Breast epithelium (tissue), 4 donors: ENCODE data around the gene KRCC1. TPM values are rescaled to one million over a fixed set of nuclear protein-coding genes. Genes with fewer than 3 reads are reported as not detected.

ENCODE experiments used
- DNase-seq, 2 donors: peaks; one replicate each; pipeline ENCODE4 v3.0.0-alpha.2; 2019; ENCODE audit warnings: low spot score in 2 of 2
- H3K27ac ChIP-seq, 2 donors: fragments of 200-600 bp; sonication (generic) in 1 of 2; one replicate each; pipeline ENCODE4 v1.5.1; 2016 to 2019; ENCODE audit warnings: mild to moderate bottlenecking in 1 of 2
- H3K27me3 ChIP-seq, 2 donors: fragments of 200-600 bp; sonication (generic) in 1 of 2; one replicate each; pipeline versions ENCODE4 v1.5.1 to v1.6.0; 2017 to 2019; ENCODE audit warnings: control low read depth in 1 of 2, mild to moderate bottlenecking in 1 of 2
- H3K36me3 ChIP-seq: fragments of 200-600 bp; one replicate; pipeline ENCODE4 v1.5.1; 2019
- H3K4me1 ChIP-seq, 2 donors: fragments of 200-600 bp; sonication (generic); one replicate each; pipeline ENCODE4 v1.5.1; 2016 to 2019; ENCODE audit warnings: control low read depth in 1 of 2
- H3K4me3 ChIP-seq, 3 donors: fragments of 200-600 bp; sonication (generic); 1 replicate in 2 of 3; 2 replicates in 1 of 3; pipeline ENCODE4 v1.5.1; 2016 to 2019; ENCODE audit warnings: mild to moderate bottlenecking in 3 of 3, moderate library complexity in 2 of 3
- H3K9me3 ChIP-seq, 2 donors: fragments of 200-600 bp; sonication (generic) in 1 of 2; one replicate each; pipeline ENCODE4 v1.5.1; 2016 to 2019; ENCODE audit warnings: control low read depth in 1 of 2
- POLR2A ChIP-seq: fragments of 450-650 bp; IDR thresholded peaks from one replicate; pipeline ENCODE4 v1.6.1; 2016; ENCODE audit warnings: antibody characterized with exemption, mild to moderate bottlenecking, moderate library complexity
- POLR2AphosphoS5 ChIP-seq, 3 donors: sonication (generic); formaldehyde crosslinking; IDR thresholded peaks; one replicate each; pipeline ENCODE4 v1.6.1; 2017; ENCODE audit warnings: antibody characterized with exemption in 3 of 3
- intact Hi-C: fragments of 100-400 bp; cut with DNase I; formaldehyde crosslinking; loops from one replicate; pipeline ENCODE4 v1.15.1; 2023; ENCODE audit warnings: low total_unique reads
- total RNA-seq, 3 donors: library from RNA; depleted of rRNA; stranded (reverse); fragments of >200 nt; gene quantifications; one replicate each; pipeline ENCODE4 v1.1.0, GENCODE V29; 2016
- TF ChIP-seq, protein P1 (sequence below), 3 donors: fragments of 450-650 bp; IDR thresholded peaks; one replicate each; pipeline ENCODE4 v1.5.1; 2016 to 2017; ENCODE audit warnings: antibody characterized with exemption in 3 of 3, mild to moderate bottlenecking in 3 of 3, moderate library complexity in 3 of 3

KRCC1 gene
- total RNA-seq, 3 donors from 2014 or later = 34.1 to 44.8 (median 39.2) TPM

DNA sequence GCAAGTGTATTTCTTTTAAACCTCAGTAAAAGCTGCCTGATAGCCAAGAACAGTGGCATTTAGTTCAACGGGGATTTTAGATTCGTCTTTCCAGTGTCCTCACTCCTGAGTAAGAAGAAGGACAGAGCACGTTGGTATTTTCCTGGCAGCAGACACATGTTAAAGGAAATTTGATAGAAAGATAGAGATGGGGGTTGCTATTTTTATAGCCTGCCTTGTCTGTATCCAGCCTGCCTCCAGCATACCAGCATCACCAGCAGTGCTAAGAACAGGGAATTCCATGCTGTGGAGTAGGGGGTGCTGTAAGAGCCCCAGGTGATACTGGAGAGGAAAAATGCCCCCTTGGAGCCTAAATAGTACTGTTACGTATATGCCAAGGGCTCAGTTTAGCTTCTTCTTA is 11.0 kb upstream of the KRCC1 start:
- H3K27me3 ChIP-seq = no peaks in the 10 kb centered on the region
- no peak for DNase-seq
- H3K4me3 ChIP-seq = no peak overlapping the region
- TF ChIP-seq, protein P1, sequence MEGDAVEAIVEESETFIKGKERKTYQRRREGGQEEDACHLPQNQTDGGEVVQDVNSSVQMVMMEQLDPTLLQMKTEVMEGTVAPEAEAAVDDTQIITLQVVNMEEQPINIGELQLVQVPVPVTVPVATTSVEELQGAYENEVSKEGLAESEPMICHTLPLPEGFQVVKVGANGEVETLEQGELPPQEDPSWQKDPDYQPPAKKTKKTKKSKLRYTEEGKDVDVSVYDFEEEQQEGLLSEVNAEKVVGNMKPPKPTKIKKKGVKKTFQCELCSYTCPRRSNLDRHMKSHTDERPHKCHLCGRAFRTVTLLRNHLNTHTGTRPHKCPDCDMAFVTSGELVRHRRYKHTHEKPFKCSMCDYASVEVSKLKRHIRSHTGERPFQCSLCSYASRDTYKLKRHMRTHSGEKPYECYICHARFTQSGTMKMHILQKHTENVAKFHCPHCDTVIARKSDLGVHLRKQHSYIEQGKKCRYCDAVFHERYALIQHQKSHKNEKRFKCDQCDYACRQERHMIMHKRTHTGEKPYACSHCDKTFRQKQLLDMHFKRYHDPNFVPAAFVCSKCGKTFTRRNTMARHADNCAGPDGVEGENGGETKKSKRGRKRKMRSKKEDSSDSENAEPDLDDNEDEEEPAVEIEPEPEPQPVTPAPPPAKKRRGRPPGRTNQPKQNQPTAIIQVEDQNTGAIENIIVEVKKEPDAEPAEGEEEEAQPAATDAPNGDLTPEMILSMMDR (IDR thresholded peaks at IDR 0.05) = no peak
- TF ChIP-seq POLR2AphosphoS5 (IDR thresholded peaks at IDR 0.05) (no peak), POLR2A (no peak)
- H3K9me3 ChIP-seq = no peaks in the 10 kb centered on the region
- intact Hi-C loops = no loop called here
- H3K27ac ChIP-seq = no peak overlapping the region
- H3K36me3 ChIP-seq = no peaks in the 10 kb centered on the region
- no peaks in the 10 kb centered on the region for H3K4me1 ChIP-seq

DNA sequence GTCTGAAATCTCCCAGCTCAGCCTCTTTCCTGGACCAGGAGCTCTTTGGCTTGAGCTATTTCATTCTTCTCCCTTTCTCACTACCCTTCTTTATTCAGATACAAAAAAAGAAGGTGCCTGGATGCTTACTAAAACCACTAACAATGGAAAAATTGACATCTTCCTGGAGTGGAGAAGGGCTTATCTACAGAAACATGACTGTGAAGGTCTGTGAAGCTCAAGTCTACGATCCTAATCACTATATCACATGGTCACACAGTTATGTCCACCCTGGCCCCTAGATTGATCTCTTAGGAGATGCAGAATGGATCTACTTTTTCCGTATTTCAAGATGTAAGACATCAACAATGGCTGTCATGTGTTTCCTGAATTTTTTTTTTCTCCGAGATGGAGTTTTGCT is 5.7 kb upstream of the KRCC1 start:
- Histone ChIP-seq H3K27me3 (no peaks in the 10 kb centered on the region), H3K4me1 (no peaks in the 10 kb centered on the region), H3K36me3 (no peaks in the 10 kb centered on the region), H3K4me3 (no peak overlapping the region), H3K27ac (no peak overlapping the region), H3K9me3 (no peaks in the 10 kb centered on the region)
- intact Hi-C loops = no loop called here
- TF ChIP-seq POLR2A (no peak), POLR2AphosphoS5 (IDR thresholded peaks at IDR 0.05) (no peak)
- TF ChIP-seq, protein P1 (IDR thresholded peaks at IDR 0.05) = no peak
- DNase-seq = no peak

DNA sequence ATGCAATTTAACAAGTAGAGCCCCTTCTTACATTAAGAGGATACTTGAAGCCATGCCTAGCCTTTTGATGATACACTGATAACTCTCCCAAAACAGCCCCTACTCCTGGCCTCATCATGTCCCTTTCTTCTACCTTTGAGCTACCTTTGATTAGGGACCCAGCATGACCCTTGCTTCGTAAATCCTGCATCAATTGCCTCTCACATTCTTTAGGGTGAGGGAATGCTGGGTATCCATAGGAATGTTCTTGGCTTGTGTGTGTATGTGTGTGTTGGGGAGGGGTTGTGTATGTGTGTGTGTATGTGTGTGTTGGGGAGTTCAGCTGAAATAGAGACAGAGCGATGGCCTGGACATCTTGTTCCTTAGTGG is 5.3 kb upstream of the KRCC1 start:
- Histone ChIP-seq H3K4me1 (no peaks in the 10 kb centered on the region), H3K27me3 (no peaks in the 10 kb centered on the region), H3K4me3 (no peak overlapping the region), H3K9me3 (no peaks in the 10 kb centered on the region), H3K27ac (no peak overlapping the region), H3K36me3 (no peaks in the 10 kb centered on the region)
- intact Hi-C loops = no loop called here
- no peak for DNase-seq
- no peak for TF ChIP-seq POLR2AphosphoS5 (IDR thresholded peaks at IDR 0.05)
- no peak for TF ChIP-seq POLR2A
- TF ChIP-seq, protein P1 (IDR thresholded peaks at IDR 0.05) = no peak

DNA sequence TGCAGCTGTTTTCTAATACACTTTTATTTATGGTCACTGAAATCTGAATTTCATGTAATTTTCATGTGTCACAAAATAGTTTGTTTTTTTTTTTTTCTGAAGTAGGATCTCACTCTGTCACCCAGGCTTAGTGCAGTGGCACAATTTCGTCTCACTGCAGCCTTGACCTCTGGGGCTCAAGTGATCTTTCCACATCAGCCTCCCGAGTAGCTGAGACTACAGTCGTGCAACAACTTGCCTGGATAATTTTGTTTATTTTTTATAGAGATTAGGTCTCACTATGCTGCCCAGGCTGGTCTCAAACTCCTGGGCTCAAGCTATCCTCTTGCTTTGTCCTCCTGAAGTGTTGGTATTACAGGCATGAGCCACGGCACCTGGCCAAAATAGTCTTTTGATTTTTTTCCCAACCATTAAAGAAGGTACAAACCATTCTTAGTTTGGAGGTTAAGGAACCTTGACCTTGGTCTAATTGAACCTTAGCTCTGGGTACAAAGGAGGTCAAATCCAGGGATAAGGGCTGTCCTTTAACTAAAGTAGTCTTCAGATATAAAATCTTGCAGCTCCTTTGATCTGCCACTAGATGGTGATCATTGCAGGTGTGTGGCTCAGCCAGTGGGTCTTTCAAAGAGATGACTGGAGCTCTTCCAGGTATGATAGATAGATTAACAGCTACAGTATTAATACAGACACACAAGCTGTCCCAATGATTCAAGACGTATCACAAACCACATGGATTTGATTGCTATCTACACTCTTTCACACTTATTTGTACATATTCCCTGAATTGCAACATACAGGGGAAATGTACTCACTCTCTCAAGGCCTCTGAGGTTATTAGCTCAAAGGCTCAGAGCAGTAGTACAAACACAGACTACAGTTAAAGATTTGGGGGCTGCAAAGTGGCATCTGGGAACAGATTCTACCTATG is 4.7 kb upstream of the KRCC1 start:
- Histone ChIP-seq H3K9me3 (no peaks in the 10 kb centered on the region), H3K4me3 (no peak overlapping the region), H3K27me3 (no peaks in the 10 kb centered on the region), H3K27ac (no peak overlapping the region), H3K4me1 (no peaks in the 10 kb centered on the region), H3K36me3 (no peaks in the 10 kb centered on the region)
- intact Hi-C loops = loop anchor here (2.0 kb wide), 1 partner anchor 103 kb away; no protein-coding TSS in a partner anchor
- TF ChIP-seq, protein P1 (IDR thresholded peaks at IDR 0.05) = peak; percentile 41 to 71 (median 67)
- no peak for TF ChIP-seq POLR2AphosphoS5 (IDR thresholded peaks at IDR 0.05)
- no peak for TF ChIP-seq POLR2A
- no peak for DNase-seq

DNA sequence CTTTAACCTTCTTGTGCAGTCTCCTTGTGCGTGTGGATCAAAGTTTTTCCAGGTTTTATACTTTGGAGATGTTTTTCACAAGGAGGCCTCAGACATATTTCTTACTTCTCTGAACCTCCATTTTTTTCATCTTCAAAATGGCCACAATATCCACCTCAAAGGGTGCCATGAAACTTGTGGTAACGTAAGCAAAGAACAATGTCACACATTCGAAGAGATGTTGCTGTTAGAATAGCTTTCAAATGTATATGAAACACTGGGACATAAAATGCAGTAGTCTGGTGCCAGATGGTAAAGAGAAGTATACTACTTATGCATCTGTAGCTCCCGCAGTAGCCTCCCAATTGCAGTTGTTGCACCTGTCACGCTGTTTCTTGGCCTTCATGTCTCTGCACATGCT is 2.6 kb upstream of the KRCC1 start:
- H3K36me3 ChIP-seq = no peaks in the 10 kb centered on the region
- TF ChIP-seq POLR2AphosphoS5 (IDR thresholded peaks at IDR 0.05) = no peak
- TF ChIP-seq POLR2A = no peak
- TF ChIP-seq, protein P1 (IDR thresholded peaks at IDR 0.05) = no peak
- no peak overlapping the region for H3K27ac ChIP-seq
- intact Hi-C loops = loop anchor here (2.0 kb wide), 1 partner anchor 105 kb away; no protein-coding TSS in a partner anchor
- H3K4me3 ChIP-seq = no peak overlapping the region
- no peaks in the 10 kb centered on the region for H3K27me3 ChIP-seq
- no peaks in the 10 kb centered on the region for H3K9me3 ChIP-seq
- DNase-seq = no peak
- H3K4me1 ChIP-seq = peaks cover 0 to 4% of the 10 kb centered on the region in 2 donors
